Adrenal gland (tissue), 12 donors: ENCODE results near the gene GRM4. TPM values are rescaled to one million over a fixed set of nuclear protein-coding genes. Genes with fewer than 3 reads are reported as not detected.

Experiments used
- DNase-seq, 7 donors: peaks; one replicate each; pipeline ENCODE4 v3.0.0-alpha.2; 2019 to 2020
- H3K27ac ChIP-seq, 5 donors: fragments of 200-600 bp; sonication (generic) in 4 of 5; 1 replicate in 3 of 5; 2 replicates in 2 of 5; pipeline versions ENCODE4 v1.5.1 to v1.8.0; 2016 to 2020; ENCODE audit warnings: mild to moderate bottlenecking in 1 of 5
- H3K27me3 ChIP-seq: fragments of 200-600 bp; 2 replicates; pipeline ENCODE4 v1.8.0; 2021
- H3K36me3 ChIP-seq, 2 donors: fragments of 200-600 bp; replicated peaks in 1 of 2; 1 replicate in 1 of 2; 2 replicates in 1 of 2; pipeline versions ENCODE4 v1.5.1 to v1.8.0; 2018 to 2022
- H3K4me1 ChIP-seq, 2 donors: fragments of 200-600 bp; replicated peaks in 1 of 2; 1 replicate in 1 of 2; 2 replicates in 1 of 2; pipeline versions ENCODE4 v1.5.1 to v1.8.0; 2018 to 2021
- H3K4me3 ChIP-seq, 4 donors: fragments of 200-600 bp; sonication (generic) in 3 of 4; one replicate each; pipeline ENCODE4 v1.5.1; 2016 to 2018
- H3K9me3 ChIP-seq, 3 donors: fragments of 200-600 bp; sonication (generic) in 1 of 3; replicated peaks in 1 of 3; 1 replicate in 2 of 3; 2 replicates in 1 of 3; pipeline versions ENCODE4 v1.5.1 to v1.8.0; 2016 to 2021
- POLR2A ChIP-seq, 2 donors: fragments of 450-650 bp; IDR thresholded peaks; one replicate each; pipeline ENCODE4 v1.6.1; 2017; ENCODE audit warnings: antibody characterized with exemption in 2 of 2, mild to moderate bottlenecking in 2 of 2, moderate library complexity in 1 of 2
- WGBS, 4 donors: extraction: QIAGEN DNeasy Blood & Tissue Kit in 2 of 4; methylation state at CpG; one replicate each; pipeline versions ENCODE4 v1.1.5 to v1.1.7; 2013 to 2017; 5-methylcytosine and 5-hydroxymethylcytosine counted together
- intact Hi-C, 2 donors: fragments of 100-400 bp; cut with DNase I; formaldehyde crosslinking; loops; one replicate each; pipeline versions ENCODE4 v1.14.1 to v1.15.0; 2022 to 2023
- polyA plus RNA-seq, 3 donors: library from polyadenylated mRNA; stranded (reverse); fragments of 200-250 nt in 2 of 3; fragments of 350-450 nt in 1 of 3; fragmentation: Illumina TruSeq in 1 of 3; extraction: RNeasy Lipid Tissue Mini Kit (QIAGEN cat#74804) in 1 of 3; gene quantifications; one replicate each; pipeline ENCODE4 v1.2.3, GENCODE V29; 2013 to 2014
- total RNA-seq, 9 donors: library from RNA; depleted of rRNA in 4 of 9; stranded (reverse); fragments of >200 nt in 4 of 9; fragments of 120-200 nt in 1 of 9; fragmentation: NEBNext Ultra II Directional in 1 of 9; extraction: Animal tissue kit (Norgen Biotek cat#: 25700) in 1 of 9; gene quantifications; one replicate each; pipeline versions ENCODE4 v1.1.0 to v1.2.4, GENCODE V29; 2013 to 2023
- TF ChIP-seq, protein P1 (sequence below), 6 experiments: fragments of 450-650 bp in 4 of 6; fragments of 200-600 bp in 2 of 6; sonication (generic) in 1 of 6; IDR thresholded peaks; 1 replicate in 5 of 6; 2 replicates in 1 of 6; pipeline versions ENCODE4 v1.5.1 to v1.8.0; 2016 to 2021; ENCODE audit warnings: antibody characterized with exemption in 6 of 6, mild to moderate bottlenecking in 2 of 6, moderate library complexity in 1 of 6
- donor health status: healthy with polysubstance abuse.
- donor health status: Bipolar disorder and iron deficiency.
- donor health status: DM: yes; HTN: yes; CAD: no.
- donor health status: DM: no; HTN: no; CAD: no.
- donor health status: DM: no; HTN: no; CAD: no.
- donor health status: DM: yes; HTN: yes; CAD: no.

The GRM4 gene
- total and polyA plus RNA-seq, 12 donors: 0.06 TPM; not detected in 11

DNA sequence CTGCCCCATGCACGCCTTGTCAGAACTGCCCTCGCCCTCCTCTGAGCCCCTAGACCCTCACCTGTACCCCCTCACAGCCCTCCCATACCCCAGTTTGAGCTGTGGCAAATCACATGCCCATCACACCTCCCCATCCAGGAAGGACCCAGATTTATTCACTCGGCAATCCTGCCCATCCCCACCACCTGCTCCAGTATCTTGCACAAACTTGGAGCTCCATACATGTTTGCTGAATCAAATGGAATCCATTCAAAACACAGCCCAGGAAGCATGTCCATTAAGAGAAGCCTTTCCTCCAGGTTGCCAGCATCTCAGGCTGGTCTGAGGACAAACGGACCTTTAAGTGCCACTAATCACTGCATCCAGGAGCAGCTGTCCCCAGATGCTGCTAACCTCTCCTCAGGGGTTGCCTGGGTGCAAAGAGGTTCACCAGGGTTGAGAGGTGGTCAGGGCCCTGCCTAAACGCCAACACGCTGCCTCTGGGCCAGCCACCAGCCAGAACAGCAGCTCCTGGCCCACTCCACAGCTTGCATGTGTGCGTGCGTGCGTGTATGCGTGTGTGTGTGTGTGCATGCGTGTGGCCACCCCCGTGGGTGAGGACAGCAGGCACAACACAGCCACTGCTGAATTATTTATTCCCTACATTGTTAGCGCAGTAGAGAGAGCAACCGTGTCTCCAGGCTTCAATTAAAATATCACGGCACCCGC lies 31.0 kb downstream of the GRM4 start:
- H3K4me1 ChIP-seq: no peaks in the 10 kb centered on the region
- TF ChIP-seq POLR2A (IDR thresholded peaks at IDR 0.05): no peak
- TF ChIP-seq, protein P1, sequence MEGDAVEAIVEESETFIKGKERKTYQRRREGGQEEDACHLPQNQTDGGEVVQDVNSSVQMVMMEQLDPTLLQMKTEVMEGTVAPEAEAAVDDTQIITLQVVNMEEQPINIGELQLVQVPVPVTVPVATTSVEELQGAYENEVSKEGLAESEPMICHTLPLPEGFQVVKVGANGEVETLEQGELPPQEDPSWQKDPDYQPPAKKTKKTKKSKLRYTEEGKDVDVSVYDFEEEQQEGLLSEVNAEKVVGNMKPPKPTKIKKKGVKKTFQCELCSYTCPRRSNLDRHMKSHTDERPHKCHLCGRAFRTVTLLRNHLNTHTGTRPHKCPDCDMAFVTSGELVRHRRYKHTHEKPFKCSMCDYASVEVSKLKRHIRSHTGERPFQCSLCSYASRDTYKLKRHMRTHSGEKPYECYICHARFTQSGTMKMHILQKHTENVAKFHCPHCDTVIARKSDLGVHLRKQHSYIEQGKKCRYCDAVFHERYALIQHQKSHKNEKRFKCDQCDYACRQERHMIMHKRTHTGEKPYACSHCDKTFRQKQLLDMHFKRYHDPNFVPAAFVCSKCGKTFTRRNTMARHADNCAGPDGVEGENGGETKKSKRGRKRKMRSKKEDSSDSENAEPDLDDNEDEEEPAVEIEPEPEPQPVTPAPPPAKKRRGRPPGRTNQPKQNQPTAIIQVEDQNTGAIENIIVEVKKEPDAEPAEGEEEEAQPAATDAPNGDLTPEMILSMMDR (IDR thresholded peaks at IDR 0.05): no peak
- intact Hi-C loops: no loop called here
- H3K36me3 ChIP-seq: no peaks in the 10 kb centered on the region
- whole genome bisulfite sequencing, 4 donors: 51 to 76% (median 63%) methylated on average over 7 to 16 of the region's 16 CpGs
- no peak overlapping the region for H3K4me3 ChIP-seq
- H3K27ac ChIP-seq: no peak overlapping the region
- DNase-seq: no peak
- H3K9me3 ChIP-seq: no peaks in the 10 kb centered on the region
- no peaks in the 10 kb centered on the region for H3K27me3 ChIP-seq

DNA sequence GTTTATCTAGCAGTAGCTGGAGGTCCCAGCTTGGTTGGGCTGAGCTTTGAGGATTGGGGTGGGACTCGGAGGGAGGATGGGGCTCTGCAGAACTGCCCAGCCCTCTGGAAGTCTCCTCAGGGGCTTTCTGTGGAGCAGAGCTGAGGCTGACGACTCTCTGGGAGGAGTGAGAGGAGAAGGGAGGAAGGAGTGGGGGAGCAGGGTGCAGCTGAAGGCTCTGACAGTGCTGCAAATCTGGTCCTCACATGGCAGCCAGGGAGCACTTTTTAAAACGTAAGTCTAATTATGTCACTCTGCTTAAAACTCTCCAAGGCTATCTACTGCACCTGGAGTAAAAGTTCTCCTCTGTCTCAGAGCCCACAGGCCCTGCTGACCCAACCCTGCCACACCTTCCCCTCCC lies 32.4 kb downstream of the GRM4 start:
- H3K4me1 ChIP-seq: no peaks in the 10 kb centered on the region
- DNase-seq: no peak
- intact Hi-C loops: no loop called here
- WGBS, 4 donors: 17 to 45% (median 40%) methylated on average over 3 of the region's 3 CpGs
- H3K9me3 ChIP-seq: no peaks in the 10 kb centered on the region
- H3K4me3 ChIP-seq: no peak overlapping the region
- no peak overlapping the region for H3K27ac ChIP-seq
- no peaks in the 10 kb centered on the region for H3K36me3 ChIP-seq
- no peaks in the 10 kb centered on the region for H3K27me3 ChIP-seq
- no peak for TF ChIP-seq POLR2A (IDR thresholded peaks at IDR 0.05)

DNA sequence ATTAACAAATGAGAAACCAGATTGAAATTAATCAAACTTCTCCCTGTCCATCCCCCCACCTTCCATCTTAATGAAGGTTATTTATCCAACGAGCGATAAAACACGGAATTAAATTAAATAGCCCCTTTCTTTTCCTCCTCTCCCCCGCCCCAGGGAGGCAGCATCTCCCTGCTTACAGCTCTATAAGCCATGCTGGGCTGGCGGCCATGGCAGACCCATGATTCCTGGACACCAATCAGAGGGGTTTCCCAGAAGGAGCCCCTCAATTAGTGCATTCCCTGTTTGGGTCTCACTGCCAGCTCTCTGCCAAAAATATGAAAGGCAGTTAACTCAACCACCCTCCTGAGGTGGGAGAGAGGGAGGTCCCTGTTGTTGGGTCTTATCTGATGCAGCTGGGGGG lies 33.8 kb downstream of the GRM4 start:
- Histone ChIP-seq H3K27ac (no peak overlapping the region), H3K36me3 (no peaks in the 10 kb centered on the region), H3K9me3 (no peaks in the 10 kb centered on the region), H3K4me3 (no peak overlapping the region), H3K4me1 (no peaks in the 10 kb centered on the region), H3K27me3 (no peaks in the 10 kb centered on the region)
- TF ChIP-seq, protein P1 (IDR thresholded peaks at IDR 0.05): no peak
- no peak for TF ChIP-seq POLR2A (IDR thresholded peaks at IDR 0.05)
- DNase-seq: no peak
- WGBS, 4 donors: 50 to 67% (median 55%) methylated on average over 5 of the region's 5 CpGs
- intact Hi-C loops: no loop called here

DNA sequence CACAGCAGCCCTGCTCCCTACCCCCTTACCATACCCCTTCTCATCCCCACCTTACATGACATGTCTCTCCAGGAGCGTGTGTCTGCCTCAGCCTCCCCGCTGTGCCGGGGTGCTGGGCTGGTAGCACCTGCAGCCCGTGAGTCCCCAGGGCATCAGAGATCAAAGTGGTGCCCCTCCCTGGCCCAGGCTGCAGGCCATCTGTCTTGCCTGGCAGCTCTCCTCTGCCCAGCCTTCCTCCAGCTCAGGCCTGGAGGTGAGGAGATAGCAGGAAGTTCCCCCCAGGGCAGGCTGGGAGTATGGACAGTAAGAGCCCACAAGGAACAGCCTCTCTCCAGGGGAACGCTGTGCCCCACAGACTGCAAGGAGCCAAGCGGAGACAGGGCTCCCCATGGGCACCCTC lies 35.3 kb downstream of the GRM4 start:
- no peak overlapping the region for H3K4me3 ChIP-seq
- TF ChIP-seq POLR2A (IDR thresholded peaks at IDR 0.05): no peak
- TF ChIP-seq, protein P1 (IDR thresholded peaks at IDR 0.05): no peak
- no peaks in the 10 kb centered on the region for H3K4me1 ChIP-seq
- WGBS, 4 donors: 49 to 61% (median 60%) methylated on average over 3 to 6 of the region's 6 CpGs
- H3K27me3 ChIP-seq: no peaks in the 10 kb centered on the region
- no peak overlapping the region for H3K27ac ChIP-seq
- intact Hi-C loops: no loop called here
- H3K36me3 ChIP-seq: no peaks in the 10 kb centered on the region
- DNase-seq: no peak
- H3K9me3 ChIP-seq: no peaks in the 10 kb centered on the region

DNA sequence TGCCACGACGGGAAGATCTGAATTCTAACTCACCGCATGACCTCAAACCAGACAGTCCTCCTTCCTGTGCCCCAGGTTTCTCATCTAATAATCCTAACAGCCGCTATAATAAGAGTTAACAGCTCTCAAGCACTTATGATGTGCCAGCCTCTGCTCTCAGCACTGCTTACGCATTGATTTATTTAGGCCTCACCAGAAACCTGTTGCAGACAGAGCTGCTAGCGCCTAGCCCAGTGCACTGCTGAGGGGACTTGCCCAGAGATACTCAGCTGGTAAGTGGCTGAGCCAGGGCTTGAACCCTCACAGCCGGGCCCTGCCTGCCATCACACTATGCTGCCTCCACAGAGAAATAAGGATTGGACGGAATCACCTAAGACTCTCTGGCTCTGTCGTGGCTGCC lies 37.7 kb downstream of the GRM4 start:
- Histone ChIP-seq H3K36me3 (no peaks in the 10 kb centered on the region), H3K4me3 (no peak overlapping the region), H3K27me3 (no peaks in the 10 kb centered on the region), H3K9me3 (no peaks in the 10 kb centered on the region), H3K4me1 (no peaks in the 10 kb centered on the region), H3K27ac (no peak overlapping the region)
- intact Hi-C loops: no loop called here
- TF ChIP-seq POLR2A (IDR thresholded peaks at IDR 0.05): no peak
- TF ChIP-seq, protein P1 (IDR thresholded peaks at IDR 0.05): no peak
- DNase-seq: no peak
- 76 to 83% (median 83%) methylated on average over 8 to 9 of the region's 9 CpGs for WGBS, 4 donors
